ENCODE measurements around the gene HES2. TPM values are rescaled to one million over a fixed set of nuclear protein-coding genes. Genes with fewer than 3 reads are reported as not detected.

The HES2 gene
- total and polyA plus RNA-seq, 9 of the 15 experiments (the other 6 are each of a cell fraction or from before 2014, with no cell fraction given), result 0.05 to 0.18 (median 0.07) TPM; not detected in 4

GRCh38 chr1:6467224-6467623 lies 47.5 kb upstream of the HES2 start:
- no TSS peak for BruUV-seq (replicated peaks)
- ChIA-PET POLR2A (interaction anchor here (0.9 kb wide), 1 partner anchor 29 kb away, joined by 3 read pairs; no protein-coding TSS in a partner anchor), CTCF (ENCODE audit: low intra/inter-chr PET ratio) (interaction anchor here (0.6 kb wide), 1 partner anchor 154 kb away, joined by 3 read pairs; no protein-coding TSS in a partner anchor)
- Histone ChIP-seq H3K4me3 (no peak overlapping the region), H3K4me1 (replicated peaks in 1 of 2; ENCODE audit: control insufficient read depth in 2 of 2, insufficient read depth in 2 of 2, low read length in 2 of 2) (peaks cover 10 to 64% of the 10 kb centered on the region in 2 experiments; a peak in 4 of 5 replicates), H3K9me3 (replicated peaks; ENCODE audit: control insufficient read depth, insufficient read depth, low read depth, low read length) (no peaks in the 10 kb centered on the region), H4K20me1 (replicated peaks; ENCODE audit: control insufficient read depth, insufficient read depth, low read length) (peaks cover 49% of the 10 kb centered on the region), H3K9me1 (ENCODE audit: control insufficient read depth, insufficient read depth, low read length) (peaks cover 2% of the 10 kb centered on the region), H3K9ac (ENCODE audit: insufficient read depth in 1 of 2, low read depth in 2 of 2, low read length in 2 of 2) (no peak overlapping the region), H3K27me3 (ENCODE audit: control insufficient read depth in 2 of 2, insufficient read depth in 2 of 2, low read length in 2 of 2) (peaks cover 73 to 94% of the 10 kb centered on the region in 2 experiments), H2AFZ (ENCODE audit: low read depth, low read length) (no peak overlapping the region), H3K79me2 (ENCODE audit: control insufficient read depth, insufficient read depth, low read length) (no peaks in the 10 kb centered on the region), H3K4me2 (ENCODE audit: insufficient read depth, low read length) (no peak overlapping the region), H3K36me3 (ENCODE audit: control insufficient read depth, insufficient read depth, low read length) (no peaks in the 10 kb centered on the region), H3K27ac (ENCODE audit: extremely low read depth, low read depth, low read length) (no peak overlapping the region)
- intact Hi-C loops (cut with micrococcal nuclease), result no loop called here
- no peak for TF ChIP-seq KLF1 (tag; IDR thresholded peaks at IDR 0.05)
- TF ChIP-seq TAF7 (tag; IDR thresholded peaks at IDR 0.05), result no peak
- TF ChIP-seq ZNF318 (IDR thresholded peaks at IDR 0.05; ENCODE audit: borderline replicate concordance in 1 of 2, low read depth in 1 of 2), result no peak
- no peak for TF ChIP-seq KDM2B (CRISPR knock-in tag; IDR thresholded peaks at IDR 0.05)
- TF ChIP-seq FOXK1 (CRISPR knock-in tag; IDR thresholded peaks at IDR 0.05; ENCODE audit: borderline replicate concordance), result no peak
- no peak for TF ChIP-seq CBFB (CRISPR knock-in tag; IDR thresholded peaks at IDR 0.05)
- DNase-seq (ENCODE audit: extremely low read depth in 1 of 4, low spot score in 3 of 4) (no peak), FAIRE-seq (no peak), ATAC-seq (no peak)
- in situ Hi-C loops (cut with MboI), result no loop called here
- WGBS (ENCODE audit: insufficient coverage, low coverage, missing lambda C conversion rate), result 2% methylated on average over 10 of the region's 12 CpGs

All from K562 (cell line).